HepG2 (cell line): ENCODE data around the gene TLR9. TPM values are rescaled to one million over a fixed set of nuclear protein-coding genes. Genes with fewer than 3 reads are reported as not detected.

Experiments
- ARID2 ChIP-seq: sonication (generic); formaldehyde crosslinking; IDR thresholded peaks from 2 replicates; pipeline ENCODE4 v1.8.1; 2022; ENCODE audit warnings: mild to moderate bottlenecking, missing genetic modification reagents, borderline replicate concordance
- FOXM1 ChIP-seq: sonication (generic); formaldehyde crosslinking; IDR thresholded peaks from 2 replicates; pipeline ENCODE4 v1.5.0; 2020; ENCODE audit warnings: missing genetic modification reagents
- HHEX ChIP-seq: IDR thresholded peaks from 2 replicates; pipeline ENCODE4 v1.6.1; 2016; ENCODE audit warnings: control low read depth
- HIVEP1 ChIP-seq: sonication (generic); formaldehyde crosslinking; IDR thresholded peaks from 2 replicates; pipeline ENCODE4 v1.4.0; 2020; ENCODE audit warnings: mild to moderate bottlenecking, missing genetic modification reagents
- JDP2 ChIP-seq: sonication (generic); formaldehyde crosslinking; IDR thresholded peaks from 2 replicates; pipeline ENCODE4 v1.8.1; 2022; ENCODE audit warnings: missing genetic modification reagents, borderline replicate concordance
- NAIF1 ChIP-seq: sonication (generic); formaldehyde crosslinking; IDR thresholded peaks from 2 replicates; pipeline ENCODE4 v1.5.0; 2020; ENCODE audit warnings: mild to moderate bottlenecking, missing genetic modification reagents, borderline replicate concordance
- NR2C2 ChIP-seq: sonication (generic); formaldehyde crosslinking; IDR thresholded peaks from 2 replicates; pipeline ENCODE4 v1.4.0; 2020; ENCODE audit warnings: missing genetic modification reagents, mild to moderate bottlenecking, moderate library complexity, borderline replicate concordance
- ZFP36L1 ChIP-seq: sonication (generic); formaldehyde crosslinking; IDR thresholded peaks from 2 replicates; pipeline ENCODE4 v1.8.0; 2022; ENCODE audit warnings: mild to moderate bottlenecking, missing genetic modification reagents, moderate library complexity
- ZNF451 ChIP-seq: sonication (generic); formaldehyde crosslinking; IDR thresholded peaks from 2 replicates; pipeline ENCODE4 v1.5.0; 2020; ENCODE audit warnings: mild to moderate bottlenecking, missing genetic modification reagents
- ZNF496 ChIP-seq: sonication (generic); formaldehyde crosslinking; IDR thresholded peaks from 2 replicates; pipeline ENCODE4 v1.8.1; 2023; ENCODE audit warnings: mild to moderate bottlenecking, moderate library complexity, missing genetic modification reagents; ENCODE audit not compliant: insufficient replicate concordance
- ZNF598 ChIP-seq: sonication (generic); formaldehyde crosslinking; IDR thresholded peaks from 2 replicates; pipeline ENCODE4 v1.5.1; 2020; ENCODE audit warnings: mild to moderate bottlenecking, missing genetic modification reagents, borderline replicate concordance
- ZNF747 ChIP-seq: sonication (generic); formaldehyde crosslinking; IDR thresholded peaks from 2 replicates; pipeline ENCODE4 v1.8.1; 2023; ENCODE audit warnings: missing genetic modification reagents, mild to moderate bottlenecking, borderline replicate concordance
- ZNF775 ChIP-seq: sonication (generic); formaldehyde crosslinking; IDR thresholded peaks from 2 replicates; pipeline ENCODE4 v1.4.0; 2020; ENCODE audit warnings: missing genetic modification reagents, mild to moderate bottlenecking, moderate library complexity, borderline replicate concordance
- ZSCAN31 ChIP-seq: sonication (generic); formaldehyde crosslinking; IDR thresholded peaks from 2 replicates; pipeline ENCODE4 v1.5.0; 2020; ENCODE audit warnings: low read depth, mild to moderate bottlenecking, missing genetic modification reagents
- polyA plus RNA-seq, 8 experiments: library from polyadenylated mRNA; depleted of rRNA in 3 of 8; stranded (reverse) in 7 of 8; unstranded in 1 of 8; fragments of >200 nt; fragmentation: Illumina TruSeq in 4 of 8; extraction: Trizol in 4 of 8; gene quantifications; 2 replicates each; pipeline versions ENCODE4 v1.2.1 to v1.2.3, GENCODE V29; 2011 to 2016; ENCODE audit warnings: low read depth in 4 of 8, missing spikeins in 1 of 8, mixed read lengths in 1 of 8; ENCODE audit not compliant: insufficient read depth in 1 of 8
- total RNA-seq, 5 experiments: library from RNA; depleted of rRNA; stranded (reverse); fragments of >200 nt; fragmentation: Illumina TruSeq; extraction: Trizol; gene quantifications; 2 replicates each; pipeline ENCODE4 v1.2.3, GENCODE V29; 2016; ENCODE audit warnings: low read depth in 1 of 5
- TF ChIP-seq, protein P1 (sequence below): sonication (generic); formaldehyde crosslinking; IDR thresholded peaks from 2 replicates; pipeline ENCODE4 v1.4.0; 2020; ENCODE audit warnings: missing genetic modification reagents, low read depth, mild to moderate bottlenecking, borderline replicate concordance
- TF ChIP-seq, protein P2 (sequence below): fragments of 450-650 bp; IDR thresholded peaks from 2 replicates; pipeline ENCODE4 v1.6.1; 2016
- TF ChIP-seq, protein P3 (sequence below): sonication (generic); formaldehyde crosslinking; IDR thresholded peaks from 2 replicates; pipeline ENCODE4 v1.4.0; 2020; ENCODE audit warnings: mild to moderate bottlenecking, missing genetic modification reagents
- TF ChIP-seq, protein P4 (sequence below): IDR thresholded peaks from 2 replicates; pipeline ENCODE4 v1.6.1; 2018; ENCODE audit warnings: missing genetic modification reagents, mild to moderate bottlenecking, missing compliant biosample characterization
- TF ChIP-seq, protein P5 (sequence below): sonication (generic); formaldehyde crosslinking; IDR thresholded peaks from 2 replicates; pipeline ENCODE4 v1.5.1; 2020; ENCODE audit warnings: mild to moderate bottlenecking, moderate library complexity, missing genetic modification reagents

TLR9 gene
- total and polyA plus RNA-seq, 2 of the 13 experiments (the other 11 are each of a cell fraction or from before 2014, with no cell fraction given), result not detected

DNA sequence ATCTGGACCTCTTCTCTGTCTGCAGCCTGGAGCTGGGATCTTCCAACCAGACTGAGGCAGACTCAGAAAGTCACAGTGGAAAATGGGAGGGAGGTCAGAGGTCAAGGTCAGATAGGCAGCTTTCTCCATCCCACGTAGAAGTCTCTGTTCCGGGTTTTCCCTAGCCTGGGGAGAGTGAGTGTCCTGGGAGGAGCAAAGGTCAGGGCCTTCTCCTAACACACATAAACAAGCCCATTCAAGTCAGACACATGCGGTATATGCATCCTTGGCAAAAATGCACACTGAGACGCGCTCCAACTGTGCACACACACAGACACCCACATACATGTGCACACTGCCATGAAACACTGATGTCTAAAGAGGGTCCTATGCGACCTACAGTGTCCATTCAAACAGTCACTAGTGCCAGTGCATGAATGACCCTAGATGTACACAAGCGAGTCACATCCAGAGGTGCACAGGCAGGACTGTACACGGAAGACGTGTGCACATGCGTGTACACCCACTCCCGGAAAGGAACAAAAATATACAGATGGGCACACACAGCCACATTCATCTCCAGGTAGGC, 12.8 kb upstream of the TLR9 start (continued):
- TF ChIP-seq, protein P1, sequence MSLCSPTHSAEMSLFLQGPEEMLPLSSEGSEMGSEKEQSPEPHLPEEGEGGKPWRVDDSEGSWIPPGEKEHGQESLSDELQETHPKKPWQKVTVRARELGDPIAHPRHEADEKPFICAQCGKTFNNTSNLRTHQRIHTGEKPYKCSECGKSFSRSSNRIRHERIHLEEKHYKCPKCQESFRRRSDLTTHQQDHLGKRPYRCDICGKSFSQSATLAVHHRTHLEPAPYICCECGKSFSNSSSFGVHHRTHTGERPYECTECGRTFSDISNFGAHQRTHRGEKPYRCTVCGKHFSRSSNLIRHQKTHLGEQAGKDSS, result no peak
- TF ChIP-seq, protein P2, sequence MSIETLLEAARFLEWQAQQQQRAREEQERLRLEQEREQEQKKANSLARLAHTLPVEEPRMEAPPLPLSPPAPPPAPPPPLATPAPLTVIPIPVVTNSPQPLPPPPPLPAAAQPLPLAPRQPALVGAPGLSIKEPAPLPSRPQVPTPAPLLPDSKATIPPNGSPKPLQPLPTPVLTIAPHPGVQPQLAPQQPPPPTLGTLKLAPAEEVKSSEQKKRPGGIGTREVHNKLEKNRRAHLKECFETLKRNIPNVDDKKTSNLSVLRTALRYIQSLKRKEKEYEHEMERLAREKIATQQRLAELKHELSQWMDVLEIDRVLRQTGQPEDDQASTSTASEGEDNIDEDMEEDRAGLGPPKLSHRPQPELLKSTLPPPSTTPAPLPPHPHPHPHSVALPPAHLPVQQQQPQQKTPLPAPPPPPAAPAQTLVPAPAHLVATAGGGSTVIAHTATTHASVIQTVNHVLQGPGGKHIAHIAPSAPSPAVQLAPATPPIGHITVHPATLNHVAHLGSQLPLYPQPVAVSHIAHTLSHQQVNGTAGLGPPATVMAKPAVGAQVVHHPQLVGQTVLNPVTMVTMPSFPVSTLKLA, result peak; percentile 63
- TF ChIP-seq FOXM1 (CRISPR knock-in tag) (no peak), ZNF775 (CRISPR knock-in tag) (0 out of 2 replicates have a peak, but pooled peaks have one; percentile 40), HHEX (CRISPR knock-in tag) (no peak), ZNF598 (CRISPR knock-in tag) (no peak), JDP2 (CRISPR knock-in tag) (no peak), ZNF451 (CRISPR knock-in tag) (no peak), ARID2 (CRISPR knock-in tag) (0 out of 2 replicates have a peak, but pooled peaks have one; percentile 13), ZFP36L1 (CRISPR knock-in tag) (no peak), HIVEP1 (peak; percentile 41; the same call in 1 of the 2 replicates), NAIF1 (CRISPR knock-in tag) (peak; percentile 65; the same call in 1 of the 2 replicates), ZNF496 (CRISPR knock-in tag) (no peak), ZNF747 (CRISPR knock-in tag) (no peak; the same call in 1 of the 2 replicates), NR2C2 (CRISPR knock-in tag) (peak; percentile 98), ZSCAN31 (CRISPR knock-in tag) (peak; percentile 92; the same call in 1 of the 2 replicates)
- TF ChIP-seq, protein P3, sequence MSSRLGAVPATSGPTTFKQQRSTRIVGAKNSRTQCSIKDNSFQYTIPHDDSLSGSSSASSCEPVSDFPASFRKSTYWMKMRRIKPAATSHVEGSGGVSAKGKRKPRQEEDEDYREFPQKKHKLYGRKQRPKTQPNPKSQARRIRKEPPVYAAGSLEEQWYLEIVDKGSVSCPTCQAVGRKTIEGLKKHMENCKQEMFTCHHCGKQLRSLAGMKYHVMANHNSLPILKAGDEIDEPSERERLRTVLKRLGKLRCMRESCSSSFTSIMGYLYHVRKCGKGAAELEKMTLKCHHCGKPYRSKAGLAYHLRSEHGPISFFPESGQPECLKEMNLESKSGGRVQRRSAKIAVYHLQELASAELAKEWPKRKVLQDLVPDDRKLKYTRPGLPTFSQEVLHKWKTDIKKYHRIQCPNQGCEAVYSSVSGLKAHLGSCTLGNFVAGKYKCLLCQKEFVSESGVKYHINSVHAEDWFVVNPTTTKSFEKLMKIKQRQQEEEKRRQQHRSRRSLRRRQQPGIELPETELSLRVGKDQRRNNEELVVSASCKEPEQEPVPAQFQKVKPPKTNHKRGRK (CRISPR knock-in tag), result no peak
- TF ChIP-seq, protein P4, sequence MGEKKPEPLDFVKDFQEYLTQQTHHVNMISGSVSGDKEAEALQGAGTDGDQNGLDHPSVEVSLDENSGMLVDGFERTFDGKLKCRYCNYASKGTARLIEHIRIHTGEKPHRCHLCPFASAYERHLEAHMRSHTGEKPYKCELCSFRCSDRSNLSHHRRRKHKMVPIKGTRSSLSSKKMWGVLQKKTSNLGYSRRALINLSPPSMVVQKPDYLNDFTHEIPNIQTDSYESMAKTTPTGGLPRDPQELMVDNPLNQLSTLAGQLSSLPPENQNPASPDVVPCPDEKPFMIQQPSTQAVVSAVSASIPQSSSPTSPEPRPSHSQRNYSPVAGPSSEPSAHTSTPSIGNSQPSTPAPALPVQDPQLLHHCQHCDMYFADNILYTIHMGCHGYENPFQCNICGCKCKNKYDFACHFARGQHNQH (CRISPR knock-in tag), result peak; percentile 39; the same call in 1 of the 2 replicates
- TF ChIP-seq, protein P5, sequence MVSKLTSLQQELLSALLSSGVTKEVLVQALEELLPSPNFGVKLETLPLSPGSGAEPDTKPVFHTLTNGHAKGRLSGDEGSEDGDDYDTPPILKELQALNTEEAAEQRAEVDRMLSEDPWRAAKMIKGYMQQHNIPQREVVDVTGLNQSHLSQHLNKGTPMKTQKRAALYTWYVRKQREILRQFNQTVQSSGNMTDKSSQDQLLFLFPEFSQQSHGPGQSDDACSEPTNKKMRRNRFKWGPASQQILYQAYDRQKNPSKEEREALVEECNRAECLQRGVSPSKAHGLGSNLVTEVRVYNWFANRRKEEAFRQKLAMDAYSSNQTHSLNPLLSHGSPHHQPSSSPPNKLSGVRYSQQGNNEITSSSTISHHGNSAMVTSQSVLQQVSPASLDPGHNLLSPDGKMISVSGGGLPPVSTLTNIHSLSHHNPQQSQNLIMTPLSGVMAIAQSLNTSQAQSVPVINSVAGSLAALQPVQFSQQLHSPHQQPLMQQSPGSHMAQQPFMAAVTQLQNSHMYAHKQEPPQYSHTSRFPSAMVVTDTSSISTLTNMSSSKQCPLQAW (CRISPR knock-in tag), result peak; percentile 62; the same call in 1 of the 2 replicates
